Tibial nerve (tissue), 4 donors: Measurements from ENCODE around the gene SORCS3. TPM values are rescaled to one million over a fixed set of nuclear protein-coding genes. Genes with fewer than 3 reads are reported as not detected.

Experiments used
- DNase-seq, 2 donors: peaks; one replicate each; pipeline ENCODE4 v3.0.0-alpha.2; 2019; ENCODE audit warnings: low spot score in 2 of 2
- H3K27ac ChIP-seq, 4 donors: fragments of 200-600 bp; sonication (generic) in 3 of 4; one replicate each; pipeline ENCODE4 v1.5.1; 2017 to 2019; ENCODE audit warnings: mild to moderate bottlenecking in 1 of 4
- H3K27me3 ChIP-seq, 2 donors: fragments of 200-600 bp; sonication (generic) in 1 of 2; one replicate each; pipeline versions ENCODE4 v1.5.1 to v1.6.0; 2017 to 2019
- H3K36me3 ChIP-seq, 3 donors: fragments of 200-600 bp; sonication (generic); one replicate each; pipeline ENCODE4 v1.5.1; 2018 to 2019
- H3K4me1 ChIP-seq, 4 donors: fragments of 200-600 bp; sonication (generic) in 3 of 4; one replicate each; pipeline ENCODE4 v1.5.1; 2017 to 2019
- H3K4me3 ChIP-seq, 4 donors: fragments of 200-600 bp; sonication (generic) in 3 of 4; one replicate each; pipeline ENCODE4 v1.5.1; 2017 to 2019; ENCODE audit warnings: mild to moderate bottlenecking in 1 of 4, moderate library complexity in 1 of 4
- H3K9me3 ChIP-seq, 4 donors: fragments of 200-600 bp; sonication (generic) in 3 of 4; one replicate each; pipeline ENCODE4 v1.5.1; 2017 to 2019
- EP300 ChIP-seq, 2 donors: sonication (generic); formaldehyde crosslinking; IDR thresholded peaks; one replicate each; pipeline ENCODE4 v1.6.1; 2017; ENCODE audit warnings: antibody characterized with exemption in 2 of 2, mild to moderate bottlenecking in 1 of 2
- POLR2A ChIP-seq, 2 donors: fragments of 450-650 bp; IDR thresholded peaks; one replicate each; pipeline ENCODE4 v1.6.1; 2017; ENCODE audit warnings: antibody characterized with exemption in 2 of 2, mild to moderate bottlenecking in 2 of 2, moderate library complexity in 2 of 2
- WGBS, 2 donors: methylation state at CpG; one replicate each; pipeline ENCODE4 v1.1.5; 2018; 5-methylcytosine and 5-hydroxymethylcytosine counted together
- total RNA-seq, 4 donors: library from RNA; depleted of rRNA; stranded (reverse); fragments of >200 nt; gene quantifications; one replicate each; pipeline ENCODE4 v1.1.0, GENCODE V29; 2016
- TF ChIP-seq, protein P1 (sequence below), 5 experiments: fragments of 200-600 bp in 3 of 5; fragments of 450-650 bp in 2 of 5; sonication (generic) in 3 of 5; IDR thresholded peaks; one replicate each; pipeline ENCODE4 v1.5.1; 2016 to 2019; ENCODE audit warnings: antibody characterized with exemption in 5 of 5, mild to moderate bottlenecking in 3 of 5, moderate library complexity in 2 of 5

The SORCS3 gene
- total RNA-seq, 4 donors from 2014 or later, result 1.8 to 3.9 (median 3.2) TPM

DNA sequence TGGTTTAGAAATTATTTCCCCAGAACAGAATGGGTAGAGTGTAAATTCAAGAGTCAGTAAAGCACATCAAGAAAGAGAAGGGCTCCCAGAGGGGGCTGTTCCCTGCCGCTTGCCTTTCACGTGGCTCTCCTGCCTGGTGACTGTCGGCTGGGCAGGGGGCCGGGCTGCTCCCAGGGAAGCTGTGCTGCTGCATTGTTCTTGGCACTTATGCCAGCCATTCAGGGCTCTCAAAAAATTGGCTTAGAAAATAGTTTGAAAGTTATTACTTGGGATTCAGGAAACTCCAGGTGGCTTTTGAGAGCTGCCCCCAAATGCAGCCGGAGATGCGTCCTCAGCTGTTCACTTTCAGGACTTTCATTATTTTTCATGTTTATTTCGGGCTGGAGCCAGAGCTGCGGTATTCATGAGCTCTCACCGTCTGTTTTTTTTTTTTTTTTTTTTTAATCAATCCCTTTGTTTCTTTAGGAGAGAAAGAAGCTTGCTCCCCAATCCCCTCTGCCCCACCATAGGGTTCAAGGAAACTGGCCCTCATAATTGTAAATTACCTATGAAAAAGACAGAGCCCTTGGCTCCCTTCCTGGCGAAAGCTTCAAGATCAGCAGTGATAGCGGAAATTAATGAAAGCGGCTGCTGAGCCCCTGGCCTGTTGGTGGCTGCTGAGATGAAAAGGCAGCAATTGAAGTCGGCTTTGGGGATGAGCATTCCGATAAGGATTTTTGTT is 94.1 kb downstream of the SORCS3 start:
- DNase-seq, result no peak
- Histone ChIP-seq H3K4me1 (peaks cover 0 to 7% (median 0%) of the 10 kb centered on the region in 4 donors), H3K4me3 (no peak overlapping the region), H3K36me3 (no peaks in the 10 kb centered on the region), H3K27me3 (no peaks in the 10 kb centered on the region), H3K9me3 (no peaks in the 10 kb centered on the region), H3K27ac (no peak overlapping the region)
- TF ChIP-seq EP300 (IDR thresholded peaks at IDR 0.05) (no peak), POLR2A (IDR thresholded peaks at IDR 0.05) (no peak)
- TF ChIP-seq, protein P1, sequence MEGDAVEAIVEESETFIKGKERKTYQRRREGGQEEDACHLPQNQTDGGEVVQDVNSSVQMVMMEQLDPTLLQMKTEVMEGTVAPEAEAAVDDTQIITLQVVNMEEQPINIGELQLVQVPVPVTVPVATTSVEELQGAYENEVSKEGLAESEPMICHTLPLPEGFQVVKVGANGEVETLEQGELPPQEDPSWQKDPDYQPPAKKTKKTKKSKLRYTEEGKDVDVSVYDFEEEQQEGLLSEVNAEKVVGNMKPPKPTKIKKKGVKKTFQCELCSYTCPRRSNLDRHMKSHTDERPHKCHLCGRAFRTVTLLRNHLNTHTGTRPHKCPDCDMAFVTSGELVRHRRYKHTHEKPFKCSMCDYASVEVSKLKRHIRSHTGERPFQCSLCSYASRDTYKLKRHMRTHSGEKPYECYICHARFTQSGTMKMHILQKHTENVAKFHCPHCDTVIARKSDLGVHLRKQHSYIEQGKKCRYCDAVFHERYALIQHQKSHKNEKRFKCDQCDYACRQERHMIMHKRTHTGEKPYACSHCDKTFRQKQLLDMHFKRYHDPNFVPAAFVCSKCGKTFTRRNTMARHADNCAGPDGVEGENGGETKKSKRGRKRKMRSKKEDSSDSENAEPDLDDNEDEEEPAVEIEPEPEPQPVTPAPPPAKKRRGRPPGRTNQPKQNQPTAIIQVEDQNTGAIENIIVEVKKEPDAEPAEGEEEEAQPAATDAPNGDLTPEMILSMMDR (IDR thresholded peaks at IDR 0.05), result no peak
- 32 to 35% methylated on average over 14 of the region's 14 CpGs for WGBS, 2 donors

DNA sequence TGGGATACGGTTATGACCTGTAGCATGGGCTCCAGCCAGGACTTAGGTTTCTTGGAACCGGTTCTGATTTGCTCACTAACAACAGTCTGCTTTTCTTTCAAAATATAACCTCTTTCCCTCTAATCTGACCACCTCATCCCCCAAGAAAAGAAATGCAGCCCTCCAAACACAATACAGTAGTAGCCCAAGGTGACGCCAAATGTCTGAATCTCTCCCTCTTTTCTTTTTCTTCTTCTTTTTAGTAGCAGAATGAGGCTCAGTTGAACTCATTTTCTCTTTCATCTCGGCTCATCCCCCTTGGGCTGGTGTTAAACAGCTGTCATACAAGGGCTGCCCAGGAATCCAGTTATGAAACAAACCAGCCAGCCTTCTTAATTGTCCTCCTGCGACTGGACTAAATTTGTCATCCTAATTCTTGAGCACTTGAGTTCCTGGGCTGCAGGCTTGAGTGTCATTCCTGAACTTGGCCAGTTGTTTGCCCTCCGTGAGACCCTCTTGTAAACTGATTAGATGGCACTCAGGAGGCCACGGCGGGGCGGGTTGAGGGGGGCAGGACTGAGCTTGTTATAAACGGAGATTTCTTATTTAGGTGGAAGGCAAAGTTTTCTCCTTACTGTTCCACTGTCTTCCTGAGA is 94.8 kb downstream of the SORCS3 start:
- 49 to 53% methylated on average over 10 of the region's 10 CpGs for WGBS, 2 donors
- no peak overlapping the region for H3K4me3 ChIP-seq
- H3K27me3 ChIP-seq, result no peaks in the 10 kb centered on the region
- peaks cover 0 to 7% (median 0%) of the 10 kb centered on the region in 4 donors for H3K4me1 ChIP-seq
- H3K27ac ChIP-seq, result no peak overlapping the region
- DNase-seq, result no peak
- TF ChIP-seq POLR2A (IDR thresholded peaks at IDR 0.05), result no peak
- TF ChIP-seq, protein P1 (IDR thresholded peaks at IDR 0.05), result no peak
- TF ChIP-seq EP300 (IDR thresholded peaks at IDR 0.05), result no peak
- no peaks in the 10 kb centered on the region for H3K36me3 ChIP-seq
- H3K9me3 ChIP-seq, result no peaks in the 10 kb centered on the region

DNA sequence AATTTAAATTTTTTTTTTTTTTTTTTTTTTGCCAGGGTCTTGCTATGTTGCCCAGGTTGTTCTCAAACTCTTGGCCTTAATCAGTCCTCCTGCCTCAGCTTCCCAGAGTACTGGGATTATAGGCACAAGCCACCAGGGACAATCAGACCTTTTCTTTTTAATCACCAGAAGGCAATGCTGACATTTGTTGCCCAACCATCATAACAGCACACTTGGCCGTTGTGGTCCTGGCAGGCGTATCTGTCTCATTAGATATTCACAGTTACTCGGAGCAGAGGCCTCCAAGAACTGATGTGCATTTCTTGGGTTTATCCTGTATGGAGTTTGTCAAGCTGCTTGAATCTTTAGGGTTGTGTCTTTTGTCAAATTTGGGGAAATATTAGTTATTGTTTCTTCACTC is 100.0 kb downstream of the SORCS3 start:
- Histone ChIP-seq H3K4me1 (no peaks in the 10 kb centered on the region), H3K27me3 (no peaks in the 10 kb centered on the region), H3K36me3 (no peaks in the 10 kb centered on the region), H3K27ac (no peak overlapping the region), H3K9me3 (no peaks in the 10 kb centered on the region), H3K4me3 (no peak overlapping the region)
- no peak for TF ChIP-seq POLR2A (IDR thresholded peaks at IDR 0.05)
- TF ChIP-seq, protein P1 (IDR thresholded peaks at IDR 0.05), result no peak
- no peak for TF ChIP-seq EP300 (IDR thresholded peaks at IDR 0.05)
- no peak for DNase-seq
- 45 to 53% methylated on average over 3 of the region's 3 CpGs for WGBS, 2 donors

DNA sequence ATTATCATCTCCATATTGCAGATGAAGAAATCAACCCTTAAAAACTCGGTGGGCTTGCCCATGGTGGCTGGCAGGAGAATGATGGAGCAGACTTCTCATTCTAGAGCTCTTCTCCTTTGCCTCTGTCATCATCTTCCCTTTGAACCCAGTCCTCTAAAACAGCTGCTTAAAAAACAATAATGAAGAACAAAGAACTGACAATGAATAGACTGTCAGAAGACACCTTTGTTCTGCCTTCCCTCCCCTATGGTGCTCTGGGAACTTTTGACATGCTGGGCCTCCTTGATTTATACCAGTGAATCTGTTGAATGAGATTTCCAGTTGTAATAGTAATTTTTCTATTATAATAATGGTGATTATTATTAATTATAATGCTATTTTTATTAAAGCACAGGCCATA is 103.0 kb downstream of the SORCS3 start:
- no peak overlapping the region for H3K27ac ChIP-seq
- DNase-seq, result no peak
- H3K36me3 ChIP-seq, result no peaks in the 10 kb centered on the region
- 68 to 78% methylated on average over 1 of the region's 1 CpG for WGBS, 2 donors
- TF ChIP-seq EP300 (IDR thresholded peaks at IDR 0.05), result no peak
- no peak for TF ChIP-seq POLR2A (IDR thresholded peaks at IDR 0.05)
- TF ChIP-seq, protein P1 (IDR thresholded peaks at IDR 0.05), result no peak
- no peaks in the 10 kb centered on the region for H3K4me1 ChIP-seq
- H3K27me3 ChIP-seq, result no peaks in the 10 kb centered on the region
- no peak overlapping the region for H3K4me3 ChIP-seq
- no peaks in the 10 kb centered on the region for H3K9me3 ChIP-seq

DNA sequence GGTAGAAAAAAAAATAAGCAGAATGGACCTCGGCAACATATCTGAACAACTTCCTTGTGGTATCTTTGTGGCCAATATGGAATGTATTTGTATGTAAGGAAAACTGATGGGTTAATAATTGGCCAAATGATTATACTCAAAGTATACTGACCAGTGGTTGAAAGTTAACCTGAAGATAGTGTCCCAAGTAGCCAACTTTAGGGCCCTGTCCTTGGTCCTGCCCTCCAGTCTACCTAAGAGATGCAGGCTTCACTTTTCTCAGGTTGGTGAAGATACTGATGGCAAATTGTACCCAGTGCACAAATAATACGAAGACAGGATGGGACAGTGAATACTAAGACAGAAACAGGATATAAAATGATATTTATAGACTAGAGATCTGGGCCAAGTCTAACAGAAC is 109.2 kb downstream of the SORCS3 start:
- no peak overlapping the region for H3K4me3 ChIP-seq
- H3K4me1 ChIP-seq, result no peaks in the 10 kb centered on the region
- DNase-seq, result no peak
- WGBS, 2 donors, result 81 to 82% methylated on average over 2 of the region's 2 CpGs
- TF ChIP-seq EP300 (IDR thresholded peaks at IDR 0.05), result no peak
- TF ChIP-seq, protein P1 (IDR thresholded peaks at IDR 0.05), result no peak
- TF ChIP-seq POLR2A (IDR thresholded peaks at IDR 0.05), result no peak
- no peak overlapping the region for H3K27ac ChIP-seq
- no peaks in the 10 kb centered on the region for H3K9me3 ChIP-seq
- H3K36me3 ChIP-seq, result no peaks in the 10 kb centered on the region
- H3K27me3 ChIP-seq, result no peaks in the 10 kb centered on the region
